Retinal pigment epithelial cell (primary cell): ENCODE results near the gene CLDN20.

ENCODE experiments used
- DNase-seq: peaks from one replicate; pipeline ENCODE4 v3.0.0-alpha.2; 2010; ENCODE audit warnings: low read depth
- H3K4me3 ChIP-seq: 2 replicates; pipeline ENCODE4 v1.5.1; 2011; ENCODE audit warnings: mild to moderate bottlenecking, low read length, control low read depth, moderate library complexity
- TF ChIP-seq, protein P1 (sequence below): conservative IDR thresholded peaks from 2 replicates; pipeline ENCODE4 v1.5.1; 2011; ENCODE audit warnings: low read depth, low read length, control low read depth, inconsistent platforms

The CLDN20 gene

DNA sequence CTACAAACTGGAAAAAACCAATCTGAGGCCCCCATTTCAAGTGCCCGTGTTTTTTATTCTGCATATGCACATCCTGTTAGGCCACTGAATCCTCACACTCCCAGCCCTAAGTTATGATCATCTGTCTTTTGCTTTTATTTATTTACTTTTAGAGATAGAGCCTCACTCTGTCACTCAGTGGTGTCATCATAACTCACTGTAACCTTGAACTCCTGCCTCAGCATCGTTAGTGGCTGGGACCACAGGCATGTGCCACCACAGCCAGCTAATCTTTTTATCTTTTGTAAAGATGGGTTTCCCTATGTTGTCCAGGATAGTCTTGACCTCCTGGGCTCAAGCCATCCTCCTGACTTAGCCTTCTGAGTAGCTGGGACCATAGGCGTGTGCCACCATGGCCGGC lies 29.6 kb upstream of the CLDN20 start:
- DNase-seq = no peak
- H3K4me3 ChIP-seq = no peak overlapping the region
- TF ChIP-seq, protein P1, sequence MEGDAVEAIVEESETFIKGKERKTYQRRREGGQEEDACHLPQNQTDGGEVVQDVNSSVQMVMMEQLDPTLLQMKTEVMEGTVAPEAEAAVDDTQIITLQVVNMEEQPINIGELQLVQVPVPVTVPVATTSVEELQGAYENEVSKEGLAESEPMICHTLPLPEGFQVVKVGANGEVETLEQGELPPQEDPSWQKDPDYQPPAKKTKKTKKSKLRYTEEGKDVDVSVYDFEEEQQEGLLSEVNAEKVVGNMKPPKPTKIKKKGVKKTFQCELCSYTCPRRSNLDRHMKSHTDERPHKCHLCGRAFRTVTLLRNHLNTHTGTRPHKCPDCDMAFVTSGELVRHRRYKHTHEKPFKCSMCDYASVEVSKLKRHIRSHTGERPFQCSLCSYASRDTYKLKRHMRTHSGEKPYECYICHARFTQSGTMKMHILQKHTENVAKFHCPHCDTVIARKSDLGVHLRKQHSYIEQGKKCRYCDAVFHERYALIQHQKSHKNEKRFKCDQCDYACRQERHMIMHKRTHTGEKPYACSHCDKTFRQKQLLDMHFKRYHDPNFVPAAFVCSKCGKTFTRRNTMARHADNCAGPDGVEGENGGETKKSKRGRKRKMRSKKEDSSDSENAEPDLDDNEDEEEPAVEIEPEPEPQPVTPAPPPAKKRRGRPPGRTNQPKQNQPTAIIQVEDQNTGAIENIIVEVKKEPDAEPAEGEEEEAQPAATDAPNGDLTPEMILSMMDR = no peak

DNA sequence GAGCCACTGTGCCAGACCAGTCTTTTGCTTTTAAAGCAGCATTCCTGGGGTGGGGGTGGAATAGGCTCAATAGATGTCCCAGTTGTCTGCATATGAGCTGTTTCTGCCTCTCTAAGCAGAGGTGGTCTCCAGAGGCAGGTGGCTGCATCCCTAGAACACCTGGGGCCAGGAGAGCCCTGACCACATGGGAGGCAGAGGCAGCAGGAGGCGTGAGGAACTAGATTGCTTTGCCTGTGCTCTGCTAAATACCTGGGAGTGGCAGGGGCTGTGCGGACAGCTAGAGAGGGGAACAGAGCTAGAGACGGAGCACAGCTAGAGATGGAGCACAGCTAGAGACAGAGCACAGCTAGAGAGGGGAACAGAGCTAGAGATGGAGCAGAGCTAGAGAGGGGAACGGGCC lies 29.1 kb upstream of the CLDN20 start:
- no peak overlapping the region for H3K4me3 ChIP-seq
- TF ChIP-seq, protein P1 = no peak
- no peak for DNase-seq

DNA sequence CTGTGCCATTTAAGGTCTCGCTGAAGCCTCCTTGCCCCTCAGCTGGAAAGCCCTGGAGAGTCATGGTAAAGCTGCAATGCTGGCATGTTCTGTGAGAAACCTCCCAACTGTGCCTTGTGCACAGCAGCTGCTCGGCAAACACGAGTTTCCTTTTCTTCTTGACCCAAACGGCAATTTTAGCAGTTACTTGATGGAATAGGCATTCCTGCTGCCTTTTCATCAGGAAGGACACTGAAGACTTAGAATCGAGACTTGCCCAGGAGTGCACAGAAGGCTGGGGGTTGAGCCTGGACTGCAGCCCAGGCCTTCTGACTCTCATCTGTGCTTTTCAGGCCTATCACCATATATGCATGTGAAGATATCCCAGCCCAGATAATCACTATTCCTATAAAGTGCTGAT lies 28.7 kb upstream of the CLDN20 start:
- TF ChIP-seq, protein P1 = no peak
- no peak for DNase-seq
- H3K4me3 ChIP-seq = no peak overlapping the region

DNA sequence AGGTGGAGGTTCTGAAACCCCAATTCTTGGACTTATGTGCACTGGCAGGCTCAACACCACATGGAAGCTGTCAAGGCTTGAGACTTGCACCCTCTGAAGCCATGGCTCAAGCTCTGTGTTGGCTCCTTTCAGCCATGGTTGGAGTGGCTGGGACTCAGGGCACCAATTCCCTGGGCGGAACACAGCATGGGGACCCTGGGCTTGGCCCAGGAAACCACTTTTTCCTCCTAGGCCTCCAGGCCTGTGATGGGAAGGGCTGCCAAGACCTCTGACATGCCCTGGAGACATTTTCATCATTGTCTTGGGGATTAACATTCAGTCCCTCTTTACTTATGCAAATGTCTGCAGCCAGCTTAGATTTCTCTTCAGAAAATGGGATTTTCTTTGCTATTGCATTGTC lies 26.2 kb upstream of the CLDN20 start:
- DNase-seq = no peak
- H3K4me3 ChIP-seq = no peak overlapping the region
- TF ChIP-seq, protein P1 = no peak

DNA sequence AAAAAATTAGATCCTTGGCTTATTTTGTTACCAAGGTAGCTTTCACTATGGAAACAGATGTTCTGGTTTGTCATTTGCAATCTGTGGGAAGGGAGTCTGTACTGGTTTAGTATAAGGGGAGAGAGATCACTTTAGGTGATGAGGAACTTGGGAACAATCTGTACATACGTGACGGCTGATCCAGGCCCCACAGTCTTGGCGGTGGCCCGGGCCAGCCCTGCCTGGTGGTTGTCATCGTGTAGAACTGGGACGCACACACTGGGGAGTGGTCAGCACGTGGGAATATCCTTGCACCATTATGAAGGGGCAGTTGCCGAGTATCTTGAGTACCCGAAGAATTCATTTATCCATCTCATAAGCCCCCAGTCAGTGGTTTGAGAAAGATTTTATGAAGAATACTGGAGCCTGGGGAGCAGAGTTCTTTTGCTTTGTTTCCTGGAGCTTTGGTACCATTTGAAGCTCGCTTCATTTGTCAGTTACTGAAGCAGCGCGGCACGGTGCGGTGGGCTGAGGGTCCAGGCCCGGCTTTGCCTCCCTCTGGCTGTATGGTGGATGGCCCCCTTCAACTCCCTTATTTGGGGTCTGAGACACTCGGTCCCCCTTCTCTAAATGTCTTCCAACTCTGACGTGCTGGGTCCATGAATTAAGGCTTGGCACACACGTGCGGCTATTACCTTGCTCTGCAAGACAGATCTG lies 22.8 kb upstream of the CLDN20 start:
- TF ChIP-seq, protein P1 = no peak
- no peak overlapping the region for H3K4me3 ChIP-seq
- no peak for DNase-seq

DNA sequence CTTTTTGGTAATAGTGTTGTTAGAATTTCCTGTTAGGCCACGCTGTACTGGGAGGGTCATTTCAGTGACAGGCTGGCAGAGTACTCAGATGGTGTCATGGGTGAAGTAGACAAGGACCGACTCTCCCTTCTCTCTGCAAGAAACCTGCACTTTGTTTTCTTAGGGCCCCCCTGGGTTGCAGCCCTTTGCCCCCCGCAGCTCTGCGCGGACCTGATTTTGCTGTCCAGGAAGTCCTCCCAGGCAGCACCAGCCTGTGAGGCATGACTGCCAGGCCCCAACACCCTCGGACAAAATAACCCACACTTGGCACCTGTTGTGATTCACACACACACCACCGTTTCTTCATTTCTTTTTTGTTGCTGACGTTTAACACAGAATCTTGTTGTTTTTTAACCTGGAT lies 21.8 kb upstream of the CLDN20 start:
- TF ChIP-seq, protein P1 = no peak
- no peak for DNase-seq
- H3K4me3 ChIP-seq = no peak overlapping the region

DNA sequence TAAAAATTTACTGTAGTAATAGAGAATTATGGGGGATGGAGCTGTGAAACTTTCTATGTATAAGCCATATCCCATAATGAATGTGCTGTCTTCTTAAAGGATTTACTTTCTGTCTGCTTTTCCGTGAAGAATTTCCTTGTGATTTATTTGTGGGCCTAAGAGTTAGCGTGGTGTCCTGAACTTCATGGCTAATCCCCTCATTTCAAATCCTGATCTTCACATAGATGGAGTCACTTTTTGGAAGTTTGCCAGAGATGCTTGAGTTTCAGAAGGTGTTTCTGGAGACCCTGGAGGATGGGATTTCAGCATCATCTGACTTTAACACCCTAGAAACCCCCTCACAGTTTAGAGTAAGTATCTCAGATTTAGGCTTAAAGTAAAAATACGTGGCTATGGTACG lies 19.4 kb upstream of the CLDN20 start:
- TF ChIP-seq, protein P1 = no peak
- no peak overlapping the region for H3K4me3 ChIP-seq

More for the DNA sequence above, 19.4 kb upstream of the CLDN20 start:
- DNase-seq = peak; percentile 90
